ENCODE measurements around the gene GALNT10.
"Not testable (repeated sequence)": the region's sequence is repeated elsewhere in the genome, so short reads cannot be mapped to it uniquely, and the experiment has no call there.

The GALNT10 gene

GRCh38 chr5:154190595-154191304 is at the start of gene GALNT10:
TSS of gene GALNT10 (plus strand) at chr5:154190733. CDS start at chr5:154190867, 134 bp downstream.
- DNase-seq (ENCODE audit: low read depth) = no peak

- no peak for DNase-seq (ENCODE audit: low read depth)
Observed at GRCh38 chr5:154141745-154142221, 48.8 kb upstream of the GALNT10 start.

- DNase-seq (ENCODE audit: low read depth) = no peak
Observed at GRCh38 chr5:154143211-154143641, 47.3 kb upstream of the GALNT10 start.

- no peak for DNase-seq (ENCODE audit: low read depth)
Observed at GRCh38 chr5:154145268-154145667, 45.3 kb upstream of the GALNT10 start.

GRCh38 chr5:154146409-154146808 is 44.1 kb upstream of the GALNT10 start:
- DNase-seq (ENCODE audit: low read depth) = no peak

- DNase-seq (ENCODE audit: low read depth) = no peak
Observed at GRCh38 chr5:154147666-154148065, 42.9 kb upstream of the GALNT10 start.

GRCh38 chr5:154150471-154150870 is 40.1 kb upstream of the GALNT10 start:
- DNase-seq (ENCODE audit: low read depth) = not testable (repeated sequence)

GRCh38 chr5:154157483-154158378 is 32.8 kb upstream of the GALNT10 start:
- no peak for DNase-seq (ENCODE audit: low read depth)

GRCh38 chr5:154158379-154158737 is 32.2 kb upstream of the GALNT10 start:
- DNase-seq (ENCODE audit: low read depth) = no peak

GRCh38 chr5:154159343-154159742 is 31.2 kb upstream of the GALNT10 start:
- no peak for DNase-seq (ENCODE audit: low read depth)

- no peak for DNase-seq (ENCODE audit: low read depth)
Observed at GRCh38 chr5:154162539-154163151, 27.9 kb upstream of the GALNT10 start.

GRCh38 chr5:154163327-154164248 is 26.9 kb upstream of the GALNT10 start:
- no peak for DNase-seq (ENCODE audit: low read depth)

GRCh38 chr5:154164249-154164581 is 26.3 kb upstream of the GALNT10 start:
- no peak for DNase-seq (ENCODE audit: low read depth)

- DNase-seq (ENCODE audit: low read depth) = no peak
Observed at GRCh38 chr5:154165886-154166285, 24.6 kb upstream of the GALNT10 start.

GRCh38 chr5:154166901-154167791 is 23.4 kb upstream of the GALNT10 start:
- no peak for DNase-seq (ENCODE audit: low read depth)

- DNase-seq (ENCODE audit: low read depth) = no peak
Observed at GRCh38 chr5:154168395-154168794, 22.1 kb upstream of the GALNT10 start.

- DNase-seq (ENCODE audit: low read depth) = no peak
Observed at GRCh38 chr5:154172785-154173184, 17.7 kb upstream of the GALNT10 start.

- DNase-seq (ENCODE audit: low read depth) = no peak
Observed at GRCh38 chr5:154174091-154174490, 16.4 kb upstream of the GALNT10 start.

GRCh38 chr5:154176181-154176580 is 14.4 kb upstream of the GALNT10 start:
- no peak for DNase-seq (ENCODE audit: low read depth)

- DNase-seq (ENCODE audit: low read depth) = no peak
Observed at GRCh38 chr5:154178661-154179060, 11.9 kb upstream of the GALNT10 start.

Measured in T-helper 22 cell (primary cell).